GM19238 (cell line): ENCODE results near the gene NT5C1B.

Experiments
- DNase-seq: peaks from one replicate; pipeline ENCODE4 v3.0.0; 2011; ENCODE audit warnings: low spot score; ENCODE audit not compliant: insufficient read length

Gene NT5C1B

DNA sequence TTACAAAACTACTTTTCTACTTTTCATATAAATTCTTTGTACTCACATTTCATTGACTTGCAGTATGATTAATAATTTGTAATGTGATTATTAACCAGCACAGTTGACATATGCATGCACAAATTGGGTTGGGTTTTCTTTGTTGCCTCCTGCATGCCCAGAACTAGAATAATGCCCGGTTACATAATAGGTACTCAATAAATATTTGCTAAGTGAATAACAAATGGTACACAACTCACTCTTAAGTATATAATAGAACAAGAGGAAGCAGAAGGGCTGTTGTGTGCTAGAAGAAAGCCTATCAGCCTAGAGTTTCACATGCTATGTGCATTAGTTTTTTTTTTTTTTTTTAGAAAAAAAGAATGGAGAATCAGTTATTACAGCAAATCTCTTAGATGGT is 38.2 kb downstream of the NT5C1B start:
- no peak for DNase-seq

DNA sequence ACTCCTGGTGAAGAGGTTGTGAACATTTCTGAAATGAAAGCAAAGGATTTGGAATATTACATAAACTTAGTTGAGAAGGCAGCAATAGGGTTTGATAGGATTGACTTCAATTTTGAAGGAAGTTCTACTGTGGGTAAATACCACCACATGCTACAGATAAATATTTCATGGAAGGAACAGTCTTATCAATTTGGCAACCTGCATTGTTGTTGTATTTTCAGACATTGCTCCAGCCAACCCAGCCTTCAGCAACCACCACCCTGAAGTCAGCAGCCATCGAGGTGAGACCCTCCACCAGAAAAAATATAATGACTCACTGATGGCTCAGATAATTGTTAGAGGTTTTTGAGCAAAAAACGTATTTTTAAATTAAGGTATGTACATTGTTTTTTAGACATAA is 38.9 kb downstream of the NT5C1B start:
- DNase-seq, result no peak

DNA sequence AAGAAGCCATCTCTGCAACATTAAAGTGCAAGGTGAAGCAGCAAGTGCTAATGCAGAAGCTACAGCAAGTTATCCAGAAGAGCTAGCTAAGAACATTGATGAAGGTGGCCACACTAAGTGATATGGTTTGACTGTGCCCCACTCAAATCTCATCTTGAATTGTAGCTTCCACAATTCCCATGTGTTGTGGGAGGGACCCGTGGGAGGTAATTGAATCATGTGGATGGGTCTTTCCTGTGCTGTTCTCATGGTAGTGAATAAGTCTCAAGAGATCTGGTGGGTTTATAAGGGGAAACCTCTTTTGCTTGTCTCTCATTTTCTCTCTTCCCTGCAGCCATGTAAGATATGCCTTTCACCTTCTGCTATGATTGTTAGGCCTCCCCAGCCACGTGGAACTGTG is 40.3 kb downstream of the NT5C1B start:
- DNase-seq, result no peak

DNA sequence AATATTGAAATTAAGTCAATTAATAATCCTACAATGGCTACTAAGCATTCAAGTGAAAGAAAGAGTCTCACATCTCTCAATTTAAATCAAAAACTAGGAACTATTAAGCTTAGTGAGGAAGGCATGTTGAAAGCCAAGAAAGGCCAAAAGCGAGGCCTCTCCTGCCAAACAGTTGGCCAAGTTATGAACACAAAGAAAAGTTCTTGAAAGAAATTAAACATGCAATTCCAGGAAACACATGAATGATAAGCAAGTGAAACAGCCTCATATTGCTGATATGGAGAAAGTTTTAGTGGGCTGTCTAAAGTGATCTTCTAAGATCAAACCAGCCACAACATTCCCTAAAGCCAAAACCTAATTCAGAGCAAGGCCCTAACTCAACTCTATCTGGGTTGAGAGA is 40.7 kb downstream of the NT5C1B start:
- no peak for DNase-seq

DNA sequence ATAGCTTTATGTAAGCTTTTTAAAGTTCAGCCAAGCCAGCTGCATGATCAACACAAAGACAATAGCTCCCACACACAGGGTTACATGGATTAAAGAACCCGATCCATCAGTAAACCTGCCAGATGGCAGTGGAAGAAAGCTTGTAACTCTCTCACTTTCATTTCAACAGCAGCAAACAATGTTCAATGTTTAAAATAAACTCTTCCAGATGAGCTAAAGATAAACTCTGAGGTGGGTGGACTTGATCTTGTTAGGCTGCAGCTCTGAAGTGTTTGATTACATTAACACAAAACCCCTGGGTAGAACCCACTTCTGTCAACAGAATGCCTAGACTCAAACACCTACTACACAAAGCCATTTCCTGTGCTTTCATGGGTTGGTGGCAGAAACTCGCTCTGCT is 42.8 kb downstream of the NT5C1B start:
- no peak for DNase-seq

DNA sequence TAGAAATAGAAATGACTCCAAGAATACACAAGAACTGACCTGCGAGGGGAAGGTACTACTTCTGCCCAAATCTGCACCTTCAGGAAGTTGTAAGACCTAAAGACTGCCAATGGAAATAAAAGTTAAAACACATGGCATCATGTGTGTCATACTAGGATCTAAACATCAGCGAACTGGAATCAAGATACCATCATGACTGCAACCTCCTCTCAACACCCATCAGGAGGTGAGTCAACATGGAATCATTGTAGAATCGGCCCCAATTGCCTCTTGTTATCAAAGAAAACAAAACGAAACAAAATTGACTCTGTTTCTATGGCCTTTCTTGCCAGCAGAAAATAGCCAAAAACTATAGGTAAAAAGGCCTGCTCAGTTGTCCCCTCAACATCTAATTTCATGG is 44.0 kb downstream of the NT5C1B start:
- DNase-seq, result no peak

DNA sequence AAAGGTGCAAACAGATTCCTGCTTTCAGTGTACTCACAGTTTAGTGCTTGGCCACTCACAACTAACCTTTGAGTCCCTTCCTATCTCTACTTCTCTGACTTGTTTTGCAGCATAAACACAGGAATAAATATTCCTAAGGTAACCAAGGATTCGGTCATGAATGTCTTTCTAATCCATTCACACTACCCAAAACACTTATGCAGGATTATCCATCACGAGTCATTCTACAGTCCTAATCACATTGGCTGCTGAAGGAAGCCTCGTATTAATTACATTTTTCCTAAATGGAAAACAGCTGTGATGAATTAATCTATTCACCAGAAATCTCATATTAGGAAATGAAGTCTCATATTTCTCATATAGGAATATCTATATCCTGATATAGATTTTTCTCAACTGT is 45.2 kb downstream of the NT5C1B start:
- no peak for DNase-seq

DNA sequence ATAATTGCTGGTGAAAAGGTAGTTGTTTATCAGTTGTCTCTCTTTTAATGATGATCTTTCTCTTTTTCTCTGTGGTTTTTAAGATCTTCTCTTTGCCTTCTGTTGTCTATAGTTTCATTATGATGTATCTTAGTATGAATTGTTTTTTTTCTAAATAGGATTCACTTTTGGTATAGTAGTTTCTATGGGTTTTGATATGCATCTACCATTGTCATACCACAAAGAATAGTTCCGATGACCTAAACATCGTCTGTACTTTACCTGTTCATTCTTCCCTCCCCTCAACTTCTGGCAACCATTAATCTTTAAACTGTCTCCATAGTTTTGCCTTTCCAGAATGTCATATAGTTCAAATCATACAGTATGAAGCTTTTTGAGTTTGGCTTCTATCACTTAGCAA is 48.5 kb downstream of the NT5C1B start:
- DNase-seq, result no peak

DNA sequence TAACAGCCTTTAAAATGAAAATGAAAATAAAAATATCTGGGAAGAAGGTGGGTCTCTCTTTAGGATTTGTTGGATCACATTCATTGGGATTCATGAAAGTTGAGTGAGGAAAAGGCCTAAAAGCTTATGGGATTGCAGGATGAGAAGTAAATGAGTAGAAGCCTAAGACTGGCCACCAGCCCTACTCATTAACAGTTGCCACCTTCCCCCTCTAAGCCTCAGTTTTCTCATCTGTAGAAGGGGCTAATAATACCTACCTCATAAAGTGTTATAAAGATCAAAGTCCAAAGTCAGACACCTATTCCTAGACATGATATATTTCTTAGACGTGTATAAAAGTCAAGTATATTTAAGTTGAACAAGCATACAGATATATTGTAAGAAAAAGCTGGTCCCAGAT is 52.7 kb downstream of the NT5C1B start:
- no peak for DNase-seq

DNA sequence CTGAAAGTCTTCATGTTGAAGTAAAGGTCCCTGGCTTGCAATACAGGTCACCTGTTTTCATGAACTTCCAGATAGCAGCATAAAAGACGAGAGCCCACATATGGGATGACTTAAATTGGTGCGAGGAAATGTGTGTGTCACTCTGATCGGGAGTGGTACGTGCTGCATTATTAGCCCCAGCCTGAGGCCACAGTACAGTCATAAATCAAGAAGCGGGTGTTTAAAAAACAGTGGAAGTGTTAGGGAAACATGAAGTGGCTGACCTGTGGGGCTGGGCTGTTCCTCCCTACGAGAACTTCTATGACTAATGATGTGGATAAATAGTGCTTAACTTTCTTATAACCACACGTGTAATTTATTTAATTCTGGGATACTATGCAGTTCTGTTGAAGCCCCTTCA is 53.3 kb downstream of the NT5C1B start:
- no peak for DNase-seq

DNA sequence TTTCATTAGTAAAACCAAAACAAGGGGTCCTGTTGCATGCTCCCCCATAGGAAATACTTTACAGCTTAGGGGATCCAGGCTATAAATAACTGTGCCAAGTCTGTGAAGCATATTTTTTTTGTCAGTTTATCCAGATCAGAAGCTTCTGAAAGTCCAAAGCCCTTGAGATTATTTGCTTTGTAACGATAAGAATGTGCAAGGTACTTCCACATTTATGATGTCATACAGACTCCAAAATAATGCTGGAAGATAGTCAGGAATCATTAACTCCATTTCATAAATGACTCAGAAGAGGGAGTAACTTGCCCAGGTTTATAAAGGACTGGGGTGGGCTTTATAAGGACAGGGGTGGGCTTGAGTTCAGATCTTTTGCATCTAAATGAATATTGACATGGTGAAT is 58.2 kb downstream of the NT5C1B start:
- DNase-seq, result no peak

DNA sequence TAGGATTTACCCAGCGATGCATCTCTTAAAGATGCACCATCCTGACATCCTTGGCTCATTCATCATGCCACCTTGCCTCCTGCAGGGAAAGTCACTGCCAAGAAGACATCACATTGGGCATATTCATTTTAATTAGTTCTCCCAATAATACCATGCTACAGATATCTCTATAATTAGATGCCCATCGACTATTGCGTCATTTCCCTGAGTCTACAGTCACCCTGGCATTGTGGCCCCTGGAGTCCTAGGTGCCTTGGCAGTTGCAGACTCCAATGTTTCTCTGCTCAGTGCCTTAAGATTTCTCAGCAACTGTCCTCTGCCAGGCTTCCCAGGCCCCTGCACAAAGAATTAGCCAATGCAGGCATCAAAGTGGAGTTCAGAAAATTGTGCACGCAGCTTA is 61.5 kb downstream of the NT5C1B start:
- DNase-seq, result no peak

DNA sequence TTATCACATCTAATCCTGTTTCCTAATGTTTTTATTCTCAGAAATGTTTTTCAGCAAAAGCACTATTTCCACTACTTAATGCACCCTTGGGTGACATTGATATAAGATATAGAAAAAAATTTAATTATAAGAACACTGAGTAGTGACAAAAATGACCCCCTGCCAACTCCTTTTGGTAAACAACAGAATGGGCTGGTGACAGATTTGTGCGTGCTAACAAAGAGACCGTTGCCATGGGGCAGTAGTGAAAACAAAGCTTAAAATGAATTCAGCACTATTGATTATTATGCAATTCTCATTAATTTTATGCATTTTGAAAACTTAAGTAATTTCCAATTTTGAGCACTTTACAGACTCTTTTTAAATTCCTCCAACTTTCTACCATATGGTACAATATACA is 62.0 kb downstream of the NT5C1B start:
- no peak for DNase-seq

DNA sequence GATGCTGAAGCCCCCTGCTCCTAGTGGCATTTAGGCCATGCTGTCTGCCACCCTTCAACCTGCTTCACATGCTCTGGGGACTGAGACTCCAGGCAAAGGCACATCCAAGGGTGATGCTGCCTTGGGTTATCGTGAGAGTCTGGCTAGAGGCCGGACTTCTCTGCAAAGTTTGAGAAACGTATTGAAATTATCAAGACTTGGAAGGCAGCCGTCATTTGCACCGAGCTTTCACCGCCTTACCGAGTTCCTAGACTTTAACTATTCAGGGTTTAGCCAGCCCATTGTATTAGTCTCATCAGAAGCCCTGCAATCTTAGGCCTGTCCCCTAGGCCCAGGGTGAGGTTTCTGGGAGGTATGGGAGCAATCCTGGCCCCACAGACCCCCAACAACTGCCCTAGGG is 62.9 kb downstream of the NT5C1B start:
- DNase-seq, result no peak

DNA sequence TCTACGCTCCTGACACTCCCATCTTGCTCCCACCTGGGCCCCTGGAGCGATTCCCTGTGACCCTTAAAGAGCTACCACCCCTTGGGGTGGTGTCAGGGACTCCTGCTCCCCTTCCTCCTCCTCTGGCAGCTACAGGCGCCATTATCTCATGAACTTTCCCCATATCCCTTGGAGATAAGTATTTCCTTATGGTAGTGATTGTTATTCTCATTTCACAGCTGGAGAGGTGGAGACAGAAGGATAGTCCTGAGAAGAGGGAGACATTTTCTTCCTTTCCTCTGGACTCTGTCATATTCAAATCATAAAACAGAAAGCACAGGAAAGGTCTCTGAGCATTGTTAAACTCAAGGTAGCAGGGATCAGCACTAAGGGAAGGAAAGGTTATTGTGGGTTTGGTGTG is 63.5 kb downstream of the NT5C1B start:
- DNase-seq, result no peak

DNA sequence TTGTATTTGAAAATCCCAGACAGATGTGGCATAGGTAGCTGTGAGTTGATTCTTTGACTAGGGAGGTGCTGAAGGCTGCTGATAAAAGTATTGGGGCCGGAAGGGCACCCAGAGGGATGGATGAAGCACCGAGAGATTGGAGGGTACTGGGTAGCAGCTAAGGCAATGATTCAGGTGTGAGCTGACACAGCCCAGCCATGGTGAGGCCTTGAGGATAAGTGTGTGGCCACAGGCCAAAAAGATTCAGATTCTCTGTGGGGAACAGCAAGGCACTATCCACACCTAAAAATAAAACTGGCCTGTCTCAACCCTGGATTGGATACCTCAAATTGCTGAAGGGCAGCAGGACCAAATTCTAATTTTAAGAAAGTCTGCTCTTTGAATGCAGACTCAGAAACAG is 64.1 kb downstream of the NT5C1B start:
- no peak for DNase-seq

DNA sequence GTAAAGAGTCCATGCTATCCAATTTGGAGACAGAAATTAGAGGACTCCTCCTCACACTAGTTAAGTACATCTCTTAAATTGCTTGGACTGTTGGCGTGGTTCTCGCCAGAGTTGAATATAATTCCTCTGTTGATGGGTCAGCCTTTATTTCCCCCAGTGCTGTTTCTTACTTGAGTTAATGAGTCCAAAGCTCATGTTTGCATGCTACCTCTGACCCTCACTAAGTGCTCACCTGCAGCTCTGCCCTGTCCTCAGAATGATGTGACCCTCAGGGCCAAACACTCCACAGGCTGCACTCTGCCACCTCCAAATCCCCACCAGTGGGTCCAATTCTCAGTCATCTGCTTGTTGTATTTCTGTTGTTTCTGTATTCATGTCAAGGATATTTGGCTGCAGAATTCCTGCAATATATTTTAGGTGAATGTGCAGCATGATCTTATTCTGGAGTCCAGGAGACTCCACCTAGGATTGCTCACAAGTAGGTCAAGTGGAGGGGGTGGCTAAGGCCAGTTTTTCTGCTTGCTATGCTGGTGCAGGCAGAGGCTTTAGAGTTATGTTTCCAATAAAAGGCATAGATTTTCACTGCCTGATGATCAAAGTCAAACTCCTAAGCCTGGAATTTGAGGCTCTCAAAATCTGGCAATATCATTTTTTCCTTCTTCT is 66.8 kb downstream of the NT5C1B start:
- no peak for DNase-seq

DNA sequence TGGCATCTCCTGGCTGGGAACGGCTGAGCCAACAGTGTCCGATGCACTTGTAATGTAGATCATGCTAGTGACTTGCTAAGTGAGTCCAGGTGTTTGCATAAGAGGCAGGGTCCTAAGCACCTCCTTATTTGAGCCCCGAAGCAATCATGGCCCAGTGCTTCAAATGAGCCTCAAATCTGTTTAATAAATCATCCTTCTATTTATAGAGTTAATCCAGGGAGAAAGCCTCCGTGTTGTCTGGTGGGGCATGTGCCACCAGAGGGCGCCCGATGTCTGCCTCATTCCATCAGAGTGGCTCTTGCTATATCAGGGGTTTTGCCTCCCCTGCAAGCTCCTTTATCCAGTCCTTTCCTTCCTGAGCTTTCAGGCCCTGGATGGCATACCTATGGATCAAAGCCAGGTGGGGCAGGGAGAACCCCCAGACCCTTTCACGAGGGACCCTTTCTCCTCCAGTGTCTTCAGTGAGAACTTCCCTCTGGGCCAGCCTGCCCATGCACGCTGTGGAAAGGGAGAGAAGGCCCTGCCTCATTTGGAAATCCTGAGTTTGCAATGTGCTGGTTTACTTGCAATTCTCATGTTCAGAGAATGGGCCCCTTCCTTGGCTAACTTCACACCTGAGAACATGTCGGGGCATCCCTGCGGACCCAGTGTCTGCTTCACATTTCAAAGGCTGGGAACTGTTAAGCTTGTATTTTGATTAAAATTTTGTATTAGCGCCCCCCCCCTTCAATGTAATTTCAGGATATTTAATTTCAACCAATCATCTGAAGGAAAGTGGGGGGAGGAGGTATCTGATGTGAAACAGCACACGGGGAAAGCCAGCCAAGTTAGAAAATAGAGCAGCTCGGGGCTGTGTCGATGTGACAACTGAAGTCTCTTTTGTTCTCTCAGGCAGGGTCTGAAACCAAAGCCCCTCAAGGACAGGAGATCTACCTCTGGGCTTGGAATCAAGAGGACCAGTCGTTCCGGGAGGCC is 68.6 kb downstream of the NT5C1B start:
- DNase-seq, result peak; percentile 27

DNA sequence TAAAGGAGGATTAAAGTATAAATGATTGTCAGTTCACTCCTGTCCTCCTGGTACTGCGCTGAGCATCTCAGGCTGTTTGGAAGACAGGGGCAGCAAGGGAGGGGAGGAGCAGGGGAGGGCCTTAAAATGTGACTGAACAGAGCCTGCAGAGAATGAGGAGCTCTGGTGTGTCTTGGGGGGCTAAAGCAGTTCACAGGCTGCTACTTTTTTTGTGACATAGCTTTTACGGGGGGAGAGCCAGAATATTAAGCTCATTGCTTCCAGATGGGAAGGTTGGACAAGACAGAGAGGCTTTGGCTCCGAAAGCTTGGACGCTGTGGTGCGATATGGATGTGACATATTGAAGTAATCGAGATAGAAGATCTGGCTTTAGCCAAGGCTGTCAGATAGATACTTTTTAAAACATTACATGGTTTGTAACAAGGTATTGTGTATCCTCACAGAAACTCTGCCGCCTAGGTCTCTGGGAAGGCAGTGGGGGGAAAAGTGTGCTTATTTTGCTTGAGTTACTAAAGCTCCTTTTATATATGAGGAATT is 69.4 kb downstream of the NT5C1B start:
- no peak for DNase-seq

DNA sequence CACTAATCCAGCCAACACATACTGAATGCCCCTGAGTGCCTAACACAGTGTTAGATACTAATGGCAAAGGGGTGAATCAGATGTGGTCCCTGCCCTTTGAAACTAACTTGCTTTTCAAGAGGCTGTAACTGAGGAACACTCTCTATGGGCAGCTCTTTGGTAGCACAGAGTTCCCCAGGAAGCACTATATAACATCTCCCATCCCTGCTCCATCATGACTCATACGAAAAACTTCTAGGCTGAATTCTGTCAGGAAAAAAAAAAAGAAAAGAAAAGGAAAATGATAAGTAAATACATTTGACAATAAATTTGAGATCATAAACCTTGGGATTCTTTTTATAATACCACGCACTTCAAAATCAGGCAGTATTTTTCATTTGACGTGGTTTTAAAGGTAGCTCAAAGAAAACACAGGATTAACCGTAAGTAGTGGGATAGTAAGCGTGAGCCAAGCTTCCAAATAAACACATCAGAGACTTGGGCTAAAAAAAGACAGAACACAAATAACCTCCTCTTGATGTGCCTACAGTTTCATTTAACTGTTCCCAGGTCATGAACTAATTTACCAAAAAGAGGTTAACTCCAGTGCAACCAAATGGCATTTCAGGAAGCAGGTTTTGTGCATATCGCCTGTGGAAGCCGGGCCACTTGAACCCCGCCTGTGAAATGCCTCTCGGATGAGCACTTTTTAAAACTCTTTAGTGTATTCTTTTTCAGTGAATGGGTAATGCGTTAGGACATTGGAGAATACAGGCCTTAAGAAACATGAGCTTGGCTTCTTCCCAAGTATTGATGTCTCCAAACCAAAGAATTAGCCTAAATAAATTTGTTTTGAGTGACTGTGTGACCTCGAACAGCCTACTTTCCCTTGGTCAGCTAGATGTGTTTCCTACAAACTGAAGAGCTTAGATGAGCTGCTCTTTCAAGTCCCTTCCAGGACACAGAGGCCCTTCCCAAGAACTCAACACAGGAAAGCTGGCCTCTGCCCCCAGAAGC is 71.0 kb downstream of the NT5C1B start:
- DNase-seq, result no peak

DNA sequence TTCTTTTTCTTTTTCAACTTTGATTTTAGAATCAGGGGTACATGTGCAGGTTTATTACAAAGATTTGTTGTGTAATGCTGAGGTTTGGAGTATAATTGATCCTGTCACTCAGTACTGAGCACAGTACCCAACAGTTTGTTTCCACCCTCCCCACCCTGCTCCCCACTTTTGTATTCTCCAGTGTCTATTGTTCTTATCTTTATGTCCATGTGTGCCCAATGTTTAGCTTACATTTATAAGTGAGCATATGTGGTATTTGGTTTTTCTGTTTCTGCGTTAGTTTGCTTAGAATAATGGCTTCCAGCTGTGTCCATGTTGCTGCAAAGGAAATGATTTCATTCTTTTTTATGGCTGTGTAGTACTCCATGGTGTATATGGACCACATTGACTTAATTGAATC is 72.0 kb downstream of the NT5C1B start:
- no peak for DNase-seq
